ENCODE measurements around the gene FAAP100.

- no peak for TF ChIP-seq CTCF (IDR thresholded peaks at IDR 0.05; ENCODE audit: insufficient read depth, low read length)
- TF ChIP-seq POLR2AphosphoS5 (IDR thresholded peaks at IDR 0.05; ENCODE audit: low read depth), result no peak
- no peak for TF ChIP-seq SPI1 (IDR thresholded peaks at IDR 0.05; ENCODE audit: borderline replicate concordance, low read depth)
- no peak for TF ChIP-seq GABPA (IDR thresholded peaks at IDR 0.05; ENCODE audit: low read depth)
Measured at GRCh38 chr17:81589612-81590011, 37.5 kb upstream of the FAAP100 start.

Data from HL-60 (cell line).